ENCODE measurements around the gene ZNF407.

The ZNF407 gene

DNA sequence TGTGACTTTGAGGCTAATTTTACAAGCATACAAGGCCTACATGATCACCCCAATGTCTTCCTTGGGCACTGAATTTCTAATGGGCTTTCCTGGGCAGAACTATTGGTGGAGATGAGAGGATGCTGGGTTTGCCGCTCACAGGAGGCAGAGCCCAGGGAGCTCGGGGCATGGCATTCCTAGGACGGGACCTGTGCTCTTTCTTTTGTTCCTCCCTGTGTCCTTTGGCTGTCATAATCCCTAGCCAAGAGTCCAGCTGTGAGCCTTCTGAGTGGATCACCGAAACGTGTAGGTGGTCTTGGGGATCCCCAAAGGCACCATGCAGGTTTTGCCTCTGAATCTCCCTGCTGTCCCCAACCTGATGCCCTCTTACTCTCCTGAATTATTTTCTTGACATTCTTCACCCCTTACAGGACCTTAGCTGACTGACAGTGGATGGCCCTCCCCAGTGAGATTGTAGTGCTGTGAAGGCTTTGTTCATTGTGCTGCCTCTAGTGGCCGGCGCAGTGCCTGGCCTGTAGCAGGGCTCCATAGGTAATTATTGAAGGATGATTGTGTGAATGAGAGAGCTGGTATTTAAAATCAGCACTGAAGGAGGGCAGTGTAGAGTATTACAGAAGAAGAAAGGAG lies 221.9 kb downstream of the ZNF407 start:
- Mint-ChIP-seq H3K4me3 (no peak overlapping the region), H3K27ac (ENCODE audit: low read depth) (no peak overlapping the region), H3K9me3 (peaks cover 5% of the 10 kb centered on the region), H3K4me1 (no peaks in the 10 kb centered on the region), H3K27me3 (no peaks in the 10 kb centered on the region), H3K36me3 (ENCODE audit: insufficient read depth) (peaks cover 2% of the 10 kb centered on the region)
- no peak for ATAC-seq (replicated peaks; ENCODE audit: extremely low read depth, poor library complexity, severe bottlenecking)
- no peak for DNase-seq (ENCODE audit: low spot score in 2 of 2)

DNA sequence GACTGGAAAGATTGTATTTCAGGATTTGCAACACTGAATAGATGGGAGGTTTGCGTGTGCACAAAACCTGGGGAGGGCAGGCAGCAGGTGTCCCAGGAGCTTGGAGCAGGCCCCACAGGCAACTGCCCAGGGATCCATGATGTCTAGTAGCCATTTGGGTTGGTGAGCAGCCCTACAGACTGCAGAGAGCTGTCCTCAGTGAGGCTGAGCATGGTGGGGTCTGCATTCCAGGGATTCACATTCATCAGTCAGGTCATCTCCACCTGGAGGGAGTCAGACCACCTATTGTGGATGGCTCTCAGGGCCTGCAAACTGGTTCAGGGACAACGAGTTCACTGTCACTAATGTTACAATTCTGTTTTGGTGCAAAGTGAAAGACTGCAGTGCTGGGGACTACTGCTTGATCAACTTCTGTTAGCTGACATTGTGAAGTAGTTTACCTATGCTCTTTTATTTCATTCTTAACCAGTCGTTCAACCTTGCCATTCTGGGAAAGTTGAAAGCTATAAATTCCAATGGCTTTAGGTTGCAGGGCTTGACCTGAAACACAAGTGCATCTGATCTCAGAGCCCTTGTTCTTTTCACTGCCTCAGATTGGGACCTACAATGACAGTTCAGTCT lies 222.6 kb downstream of the ZNF407 start:
- no peak for ATAC-seq (replicated peaks; ENCODE audit: extremely low read depth, poor library complexity, severe bottlenecking)

DNA sequence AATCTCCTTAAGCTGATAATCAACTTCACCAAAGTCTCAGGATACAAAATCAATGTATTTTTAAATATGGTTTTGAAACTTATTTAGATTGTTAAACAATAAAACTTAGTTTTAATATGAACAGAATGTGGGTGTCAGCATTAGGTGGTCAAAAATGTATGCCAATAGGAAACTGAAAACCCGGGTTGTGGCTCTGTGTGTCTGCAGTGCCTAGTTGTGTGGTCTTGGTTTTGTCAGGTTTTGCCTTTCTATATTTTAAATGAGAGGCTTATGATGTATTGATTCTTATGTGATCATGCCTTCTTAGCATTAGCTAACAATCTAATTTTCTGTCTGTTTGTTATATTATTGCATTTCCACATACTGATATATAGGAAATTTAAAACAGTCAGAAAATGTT lies 227.8 kb downstream of the ZNF407 start:
- Mint-ChIP-seq H3K36me3 (ENCODE audit: insufficient read depth) (peaks cover 2% of the 10 kb centered on the region), H3K27me3 (no peaks in the 10 kb centered on the region), H3K27ac (ENCODE audit: low read depth) (no peak overlapping the region), H3K9me3 (peaks cover 4% of the 10 kb centered on the region), H3K4me1 (no peaks in the 10 kb centered on the region), H3K4me3 (no peak overlapping the region)
- no peak for ATAC-seq (replicated peaks; ENCODE audit: extremely low read depth, poor library complexity, severe bottlenecking)
- no peak for DNase-seq (ENCODE audit: low spot score in 2 of 2)

More for the DNA sequence above, 222.6 kb downstream of the ZNF407 start:
- Mint-ChIP-seq H3K27ac (ENCODE audit: low read depth) (no peak overlapping the region), H3K36me3 (ENCODE audit: insufficient read depth) (peaks cover 2% of the 10 kb centered on the region), H3K27me3 (no peaks in the 10 kb centered on the region), H3K4me3 (no peak overlapping the region), H3K9me3 (peaks cover 5% of the 10 kb centered on the region), H3K4me1 (no peaks in the 10 kb centered on the region)
- no peak for DNase-seq (ENCODE audit: low spot score in 2 of 2)

DNA sequence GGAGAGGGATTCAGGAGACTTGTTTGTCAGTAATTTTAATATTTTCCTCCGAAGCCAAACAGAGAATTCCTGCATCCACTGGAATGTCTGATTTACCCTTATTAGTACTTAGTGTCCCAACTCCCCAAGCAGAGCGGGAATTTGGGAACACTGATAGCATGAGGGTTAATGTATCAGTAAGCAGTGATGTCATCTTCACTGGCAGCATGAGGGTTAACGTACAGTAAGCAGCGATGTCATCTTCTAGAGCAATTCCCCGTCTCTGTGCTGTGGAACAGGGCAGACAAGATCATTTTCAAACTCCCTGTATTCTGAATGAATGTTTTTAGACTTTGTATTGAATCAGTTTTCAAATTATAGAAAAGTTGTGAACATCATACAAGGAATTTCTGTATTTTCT lies 228.9 kb downstream of the ZNF407 start:
- no peak for DNase-seq (ENCODE audit: low spot score in 2 of 2)
- no peak overlapping the region for H3K4me3 Mint-ChIP-seq
- ATAC-seq (replicated peaks; ENCODE audit: extremely low read depth, poor library complexity, severe bottlenecking) = no peak
- H3K9me3 Mint-ChIP-seq = no peaks in the 10 kb centered on the region
- no peaks in the 10 kb centered on the region for H3K4me1 Mint-ChIP-seq
- no peaks in the 10 kb centered on the region for H3K27me3 Mint-ChIP-seq
- H3K27ac Mint-ChIP-seq (ENCODE audit: low read depth) = no peak overlapping the region
- H3K36me3 Mint-ChIP-seq (ENCODE audit: insufficient read depth) = peaks cover 2% of the 10 kb centered on the region

DNA sequence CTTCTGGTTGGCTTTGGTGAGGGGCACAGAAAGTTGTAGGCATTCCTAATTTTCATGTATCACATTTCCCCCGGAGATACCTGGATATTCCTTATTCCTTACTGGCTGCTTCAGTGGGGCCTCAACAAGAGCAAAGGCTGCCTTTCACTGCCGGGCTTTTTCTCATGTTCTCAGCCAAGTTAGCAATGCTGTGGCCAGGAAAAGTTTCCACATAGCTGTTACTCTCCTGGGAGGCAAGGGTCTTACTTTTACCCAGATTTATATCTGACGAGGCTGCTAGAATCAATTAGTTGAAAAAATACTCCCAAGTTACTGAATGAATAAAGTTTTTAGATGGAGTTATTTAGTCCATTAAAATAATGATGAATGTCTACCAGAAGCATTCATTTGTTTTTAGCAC lies 230.5 kb downstream of the ZNF407 start:
- DNase-seq (ENCODE audit: low spot score in 2 of 2) (no peak), ATAC-seq (replicated peaks; ENCODE audit: extremely low read depth, poor library complexity, severe bottlenecking) (no peak)
- Mint-ChIP-seq H3K4me3 (no peak overlapping the region), H3K4me1 (peaks cover 4% of the 10 kb centered on the region), H3K36me3 (ENCODE audit: insufficient read depth) (peaks cover 2% of the 10 kb centered on the region), H3K9me3 (no peaks in the 10 kb centered on the region), H3K27me3 (no peaks in the 10 kb centered on the region), H3K27ac (ENCODE audit: low read depth) (no peak overlapping the region)

DNA sequence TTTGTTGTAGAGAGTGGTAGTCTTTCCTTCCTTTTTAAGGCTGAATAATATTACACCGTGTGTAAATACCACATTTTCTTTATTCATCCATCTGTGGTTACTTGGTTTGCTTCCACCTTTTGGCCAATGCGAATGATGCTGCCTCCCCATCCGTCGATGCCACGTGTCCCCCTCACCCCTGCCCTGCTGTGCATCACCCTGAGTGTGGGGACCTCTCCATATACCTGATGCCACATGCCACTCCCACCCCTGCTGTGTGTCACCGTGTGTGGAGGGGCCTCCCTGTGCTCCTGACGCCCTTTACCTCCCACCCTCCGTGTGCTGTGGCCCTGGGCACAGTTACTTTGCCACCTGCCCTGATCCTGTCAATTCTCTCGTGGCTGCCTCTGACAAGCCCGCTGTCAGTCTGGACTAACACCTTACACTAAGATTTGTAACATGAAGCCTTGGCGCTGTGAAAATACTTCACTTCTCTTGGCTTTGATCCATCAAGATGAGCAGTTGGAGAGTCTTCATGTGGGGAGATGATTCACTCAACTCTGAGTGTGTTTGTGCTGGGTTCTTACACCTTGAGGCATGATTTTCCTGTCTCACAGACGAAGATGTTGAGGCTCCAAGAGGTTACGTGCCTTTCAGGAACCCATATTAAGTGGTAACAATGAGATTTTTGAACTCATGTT lies 234.0 kb downstream of the ZNF407 start:
- Mint-ChIP-seq H3K27me3 (no peaks in the 10 kb centered on the region), H3K27ac (ENCODE audit: low read depth) (no peak overlapping the region), H3K9me3 (no peaks in the 10 kb centered on the region), H3K4me1 (peaks cover 7% of the 10 kb centered on the region), H3K4me3 (no peak overlapping the region), H3K36me3 (ENCODE audit: insufficient read depth) (no peaks in the 10 kb centered on the region)
- DNase-seq (ENCODE audit: low spot score in 2 of 2) (no peak), ATAC-seq (replicated peaks; ENCODE audit: extremely low read depth, poor library complexity, severe bottlenecking) (no peak)

DNA sequence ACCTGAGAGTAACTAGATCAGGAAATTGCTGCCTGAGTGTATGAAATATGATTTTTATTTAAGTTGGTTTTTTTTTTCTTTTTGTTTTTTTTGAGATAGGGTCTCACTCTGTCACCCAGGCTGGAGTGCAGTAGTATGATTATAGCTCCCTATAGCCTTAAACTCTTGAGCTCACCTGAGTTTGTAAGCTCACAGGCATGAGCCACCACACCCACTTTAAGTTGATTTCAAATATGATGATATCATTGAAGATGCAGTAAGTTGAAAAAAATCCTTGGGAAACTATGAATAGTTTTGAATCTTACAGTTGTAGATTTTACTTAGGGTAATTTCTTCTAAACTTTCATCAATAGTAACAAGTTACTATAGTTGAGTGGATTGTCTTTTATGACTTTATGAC lies 234.7 kb downstream of the ZNF407 start:
- Mint-ChIP-seq H3K4me1 (peaks cover 7% of the 10 kb centered on the region), H3K27me3 (no peaks in the 10 kb centered on the region), H3K36me3 (ENCODE audit: insufficient read depth) (no peaks in the 10 kb centered on the region), H3K9me3 (no peaks in the 10 kb centered on the region), H3K4me3 (no peak overlapping the region), H3K27ac (ENCODE audit: low read depth) (no peak overlapping the region)
- DNase-seq (ENCODE audit: low spot score in 2 of 2) = no peak
- no peak for ATAC-seq (replicated peaks; ENCODE audit: extremely low read depth, poor library complexity, severe bottlenecking)

DNA sequence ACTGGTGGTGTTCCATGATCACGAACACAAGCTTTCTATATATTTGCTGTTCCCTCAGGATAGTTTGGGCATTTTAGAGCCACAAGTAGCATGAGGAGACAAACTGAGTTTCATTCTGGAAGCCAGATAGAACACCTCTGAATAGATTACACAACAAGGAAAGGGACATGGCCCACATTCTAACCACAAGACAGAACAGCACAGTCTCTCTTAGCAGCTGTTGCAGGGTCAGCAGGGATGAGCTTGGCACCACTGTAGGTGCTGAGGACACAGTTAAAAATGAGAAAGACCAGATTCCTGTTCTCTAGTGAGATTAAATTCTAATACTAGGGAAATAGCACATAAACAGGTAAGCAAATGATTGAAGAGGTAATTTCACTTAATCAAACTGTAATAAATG lies 235.3 kb downstream of the ZNF407 start:
- DNase-seq (ENCODE audit: low spot score in 2 of 2) = no peak
- Mint-ChIP-seq H3K27me3 (no peaks in the 10 kb centered on the region), H3K4me3 (no peak overlapping the region), H3K27ac (ENCODE audit: low read depth) (no peak overlapping the region), H3K36me3 (ENCODE audit: insufficient read depth) (peaks cover under 1% of the 10 kb centered on the region), H3K9me3 (no peaks in the 10 kb centered on the region), H3K4me1 (peaks cover 10% of the 10 kb centered on the region)
- no peak for ATAC-seq (replicated peaks; ENCODE audit: extremely low read depth, poor library complexity, severe bottlenecking)

DNA sequence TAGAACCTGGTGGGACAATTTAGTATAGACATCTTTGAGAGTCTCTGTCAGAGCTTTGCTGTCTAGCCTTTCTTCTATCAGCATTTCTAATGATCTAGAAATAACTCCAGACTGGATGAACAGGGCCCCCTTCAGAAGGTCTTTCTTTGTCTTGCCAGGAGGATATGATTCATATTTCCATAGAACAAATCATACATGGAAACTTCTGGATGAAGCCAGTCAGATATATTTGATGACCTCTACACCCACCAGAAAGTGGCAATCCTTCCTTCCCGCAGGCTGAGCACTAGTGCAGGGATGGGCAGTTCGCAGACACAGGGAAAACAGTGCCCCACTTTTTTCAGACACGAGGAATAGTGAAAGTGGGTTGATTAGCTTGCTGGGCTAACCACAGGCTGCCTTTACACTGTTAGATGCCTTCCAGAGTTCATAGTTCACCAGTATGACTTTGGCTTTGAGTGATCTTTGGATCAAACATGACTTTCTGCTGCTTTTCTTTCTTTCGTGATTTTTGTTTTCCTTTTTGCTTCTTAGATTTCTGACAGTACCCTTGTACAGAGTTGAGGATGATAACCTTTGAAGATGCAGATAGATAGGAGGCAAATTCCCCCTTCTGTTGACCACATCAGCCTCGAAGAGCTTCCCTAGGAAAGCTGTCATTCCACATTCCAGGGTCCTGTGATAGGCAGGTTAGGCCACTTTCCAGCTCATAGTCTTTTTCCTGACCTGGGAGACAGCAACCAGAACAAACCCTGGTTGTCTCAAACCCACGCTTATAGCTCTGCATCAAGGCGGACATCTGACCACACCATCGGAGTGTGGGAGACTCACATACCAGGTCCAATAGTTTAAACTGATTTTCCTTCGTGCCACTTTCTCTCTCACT lies 237.0 kb downstream of the ZNF407 start:
- peaks cover 1% of the 10 kb centered on the region for H3K36me3 Mint-ChIP-seq (ENCODE audit: insufficient read depth)
- H3K4me1 Mint-ChIP-seq = peaks cover 16% of the 10 kb centered on the region
- ATAC-seq (replicated peaks; ENCODE audit: extremely low read depth, poor library complexity, severe bottlenecking) = no peak
- no peaks in the 10 kb centered on the region for H3K9me3 Mint-ChIP-seq
- H3K27ac Mint-ChIP-seq (ENCODE audit: low read depth) = no peak overlapping the region
- H3K4me3 Mint-ChIP-seq = no peak overlapping the region
- no peaks in the 10 kb centered on the region for H3K27me3 Mint-ChIP-seq
- DNase-seq (ENCODE audit: low spot score in 2 of 2) = no peak

DNA sequence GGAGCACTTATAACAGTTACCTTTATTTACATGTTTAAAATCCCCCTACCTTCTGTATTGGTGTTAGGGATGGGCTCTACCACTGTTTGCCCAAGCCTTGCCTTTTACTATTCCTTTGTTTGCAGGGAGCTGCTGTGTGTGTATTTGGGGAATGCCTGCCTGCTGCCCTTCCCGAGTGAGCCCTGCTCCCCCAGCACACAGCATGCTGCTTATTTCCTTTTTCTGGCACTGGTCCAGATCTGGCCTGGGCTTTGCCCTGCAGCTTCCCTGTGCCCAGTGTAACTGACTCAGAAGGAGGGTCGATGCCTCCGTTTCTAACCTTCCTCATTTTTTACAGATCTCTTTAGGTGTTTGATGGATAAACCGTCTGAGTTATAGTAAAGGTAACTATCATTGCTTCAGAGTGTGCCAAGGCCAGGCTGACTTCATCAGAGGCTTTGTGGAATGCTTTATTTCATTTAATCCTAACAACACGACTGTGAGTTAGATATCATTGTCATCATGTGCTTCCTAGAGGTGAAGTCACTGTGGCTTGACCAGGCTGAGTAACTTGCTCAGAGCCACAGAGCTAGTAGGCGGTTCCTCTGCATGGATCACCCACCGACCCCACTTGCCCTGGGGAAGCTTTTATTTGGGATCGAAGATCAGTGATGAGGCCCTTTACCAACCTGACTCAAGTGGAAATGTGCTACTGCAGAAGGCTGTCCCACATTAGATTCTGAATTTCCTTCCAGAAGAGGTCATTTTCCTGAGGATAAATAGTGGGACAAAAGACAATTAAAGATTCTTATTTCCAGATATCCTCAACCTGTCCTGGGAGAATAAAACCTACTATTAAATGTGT lies 238.8 kb downstream of the ZNF407 start:
- Mint-ChIP-seq H3K27me3 (no peaks in the 10 kb centered on the region), H3K9me3 (no peaks in the 10 kb centered on the region), H3K4me1 (peaks cover 29% of the 10 kb centered on the region), H3K4me3 (no peak overlapping the region), H3K36me3 (ENCODE audit: insufficient read depth) (peaks cover 1% of the 10 kb centered on the region), H3K27ac (ENCODE audit: low read depth) (no peak overlapping the region)
- no peak for DNase-seq (ENCODE audit: low spot score in 2 of 2)
- ATAC-seq (replicated peaks; ENCODE audit: extremely low read depth, poor library complexity, severe bottlenecking) = no peak

DNA sequence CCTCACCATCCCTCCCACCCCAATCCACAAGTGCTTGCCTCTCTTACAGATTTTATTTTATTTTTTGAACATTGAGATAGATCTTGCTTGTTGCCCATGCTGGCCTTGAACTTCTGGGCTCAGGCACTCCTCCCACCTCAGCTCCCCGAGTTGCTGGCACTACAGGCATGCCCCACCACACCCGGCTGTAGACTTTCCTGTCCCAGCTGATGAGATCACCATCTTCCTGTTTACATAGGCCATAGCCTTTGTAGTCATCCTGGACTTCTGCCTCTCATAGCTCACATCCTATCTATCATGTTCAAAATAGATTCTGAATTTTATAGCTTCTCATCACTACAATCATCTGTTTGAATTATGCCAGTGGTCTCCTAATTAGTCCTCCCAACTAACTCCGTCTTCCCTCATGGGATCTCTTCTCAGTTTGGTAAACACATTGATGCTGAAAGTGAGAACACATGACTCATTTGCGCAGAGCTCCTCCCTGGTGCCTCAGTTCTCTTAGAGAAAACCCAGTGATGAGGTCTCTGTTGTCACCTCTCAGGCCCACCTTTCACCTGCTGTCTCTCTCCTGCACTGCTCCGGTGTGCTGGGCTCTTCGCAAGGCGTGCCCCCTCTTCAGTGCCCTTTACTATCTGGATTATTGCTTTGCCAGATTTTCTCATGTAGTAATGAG lies 243.0 kb downstream of the ZNF407 start:
- no peak overlapping the region for H3K4me3 Mint-ChIP-seq
- no peaks in the 10 kb centered on the region for H3K9me3 Mint-ChIP-seq
- no peak overlapping the region for H3K27ac Mint-ChIP-seq (ENCODE audit: low read depth)
- peaks cover 1% of the 10 kb centered on the region for H3K36me3 Mint-ChIP-seq (ENCODE audit: insufficient read depth)
- DNase-seq (ENCODE audit: low spot score in 2 of 2) (no peak), ATAC-seq (replicated peaks; ENCODE audit: extremely low read depth, poor library complexity, severe bottlenecking) (no peak)
- H3K4me1 Mint-ChIP-seq = peaks cover 22% of the 10 kb centered on the region
- H3K27me3 Mint-ChIP-seq = no peaks in the 10 kb centered on the region

All from central memory CD8-positive, alpha-beta T cell (primary cell).